Brain microvascular endothelial cell (primary cell): Measurements from ENCODE around the gene DTNB.

ENCODE experiments used
- DNase-seq: peaks from one replicate; pipeline ENCODE4 v3.0.0-alpha.2; 2020
- H3K27ac ChIP-seq: fragments of 250-450 bp; sonication (Bioruptor Pico); 2 replicates; pipeline ENCODE4 v1.5.1; 2020; ENCODE audit warnings: mild to moderate bottlenecking, moderate library complexity
- H3K27me3 ChIP-seq: fragments of 250-450 bp; sonication (Bioruptor Pico); replicated peaks from 2 replicates; pipeline ENCODE4 v1.5.1; 2020; ENCODE audit warnings: mild to moderate bottlenecking
- H3K36me3 ChIP-seq: fragments of 250-450 bp; sonication (Bioruptor Pico); replicated peaks from 2 replicates; pipeline ENCODE4 v1.5.1; 2020; ENCODE audit warnings: mild to moderate bottlenecking
- H3K4me3 ChIP-seq: 2 replicates; pipeline ENCODE4 v1.5.1; 2011; ENCODE audit warnings: low read depth, mild to moderate bottlenecking, control low read depth, low read length, moderate library complexity
- CTCF ChIP-seq: IDR thresholded peaks from 2 replicates; pipeline ENCODE4 v1.5.1; 2011; ENCODE audit warnings: low read depth, mild to moderate bottlenecking, moderate library complexity, low read length, control low read depth, inconsistent platforms; ENCODE audit errors: missing control alignments
- in situ Hi-C: cut with HindIII; loops from 2 replicates; pipeline ENCODE4 v1.10.0; 2017; ENCODE audit warnings: low sequenced_read_pairs, low pct_ligation_motif_present

Gene DTNB

DNA sequence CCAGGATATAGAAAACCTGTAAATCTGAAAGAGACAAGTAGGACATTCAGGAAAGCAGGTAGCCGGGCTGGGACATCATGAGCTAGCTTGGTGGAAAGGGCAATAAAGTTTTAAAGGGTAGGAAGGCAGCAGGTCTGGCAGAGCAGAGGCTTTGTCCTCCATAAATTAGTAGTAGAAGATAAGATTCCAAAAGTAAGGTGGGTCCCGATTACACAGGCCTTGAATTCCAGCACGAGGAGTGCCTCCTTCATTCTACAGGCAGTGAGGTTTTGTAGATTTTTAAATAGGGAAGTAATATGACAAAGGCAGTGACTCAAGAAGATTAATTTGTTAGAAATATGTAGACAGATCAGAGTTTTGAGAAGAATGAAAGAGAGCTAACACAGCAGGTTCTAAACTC, 160.7 kb downstream of the DTNB start:
- Histone ChIP-seq H3K4me3 (no peak overlapping the region), H3K27ac (no peak overlapping the region), H3K36me3 (no peaks in the 10 kb centered on the region), H3K27me3 (no peaks in the 10 kb centered on the region)
- in situ Hi-C loops = no loop called here
- no peak for TF ChIP-seq CTCF
- no peak for DNase-seq

GRCh38 chr2:25506226-25506625, 167.2 kb downstream of the DTNB start:
- Histone ChIP-seq H3K4me3 (no peak overlapping the region), H3K27me3 (no peaks in the 10 kb centered on the region), H3K27ac (no peak overlapping the region), H3K36me3 (no peaks in the 10 kb centered on the region)
- no peak for TF ChIP-seq CTCF
- DNase-seq = no peak
- in situ Hi-C loops = no loop called here

DNA sequence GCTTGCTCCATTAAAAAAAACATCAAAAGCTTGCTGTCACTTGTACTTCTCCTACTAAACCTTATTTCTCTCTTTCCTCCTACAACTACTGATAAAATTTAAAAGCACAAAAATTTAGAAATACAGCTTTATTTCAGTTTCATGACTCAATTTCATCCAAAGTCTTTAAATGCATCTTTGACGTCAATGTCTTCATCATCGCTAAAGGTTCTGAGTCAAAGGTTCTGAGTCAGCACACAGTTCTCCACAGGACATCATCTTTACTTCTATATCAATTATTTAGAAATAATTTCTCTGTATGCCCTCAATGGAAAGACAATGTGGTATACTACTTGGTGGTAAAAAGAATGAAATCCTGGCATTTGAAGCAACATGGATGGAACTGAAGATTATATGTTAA, 167.8 kb downstream of the DTNB start:
- DNase-seq = no peak
- TF ChIP-seq CTCF = no peak
- in situ Hi-C loops = no loop called here
- no peak overlapping the region for H3K27ac ChIP-seq
- no peak overlapping the region for H3K4me3 ChIP-seq
- H3K27me3 ChIP-seq = no peaks in the 10 kb centered on the region
- no peaks in the 10 kb centered on the region for H3K36me3 ChIP-seq

DNA sequence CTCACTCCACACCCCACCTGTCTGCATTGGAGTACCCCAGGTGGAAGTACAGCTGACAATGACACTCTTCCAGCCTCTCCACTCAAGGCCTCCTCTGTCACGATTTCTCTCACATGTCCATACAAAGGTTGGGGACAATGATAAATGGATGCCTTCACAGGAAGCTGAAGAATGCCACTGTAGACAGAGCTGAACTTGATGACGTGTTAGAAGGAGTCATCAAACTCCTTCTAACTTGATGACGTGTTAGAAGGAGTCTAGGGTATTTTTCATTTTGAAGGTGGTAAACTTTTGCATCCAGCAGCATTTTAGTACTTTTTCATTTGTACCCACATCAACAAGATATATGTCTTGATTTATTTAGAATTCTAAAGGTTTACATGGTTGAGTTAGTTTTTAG, 168.2 kb downstream of the DTNB start:
- H3K36me3 ChIP-seq = no peaks in the 10 kb centered on the region
- H3K4me3 ChIP-seq = no peak overlapping the region
- DNase-seq = no peak
- H3K27ac ChIP-seq = no peak overlapping the region
- H3K27me3 ChIP-seq = no peaks in the 10 kb centered on the region
- no peak for TF ChIP-seq CTCF
- in situ Hi-C loops = no loop called here

DNA sequence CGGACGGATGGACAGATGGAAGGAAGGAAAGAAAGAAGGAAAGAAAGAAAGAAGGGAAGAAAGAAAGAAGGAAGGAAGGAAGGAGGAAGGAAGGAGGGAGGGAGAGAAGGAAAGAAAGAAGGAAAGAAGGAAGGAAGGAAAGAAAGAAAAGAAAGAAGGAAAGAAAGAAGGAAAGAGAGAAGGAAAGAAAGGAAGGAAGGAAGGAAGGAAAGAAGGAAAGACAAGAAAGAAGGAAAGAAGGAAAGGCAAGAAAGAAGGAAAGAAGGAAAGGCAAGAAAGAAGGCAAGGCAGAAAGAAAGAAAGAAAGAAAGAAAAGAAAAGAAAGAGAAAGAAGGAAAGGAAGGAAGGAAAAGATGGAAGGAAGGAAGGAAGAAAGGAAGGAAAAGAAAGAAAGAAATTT, 169.1 kb downstream of the DTNB start:
- Histone ChIP-seq H3K27me3 (no peaks in the 10 kb centered on the region), H3K36me3 (no peaks in the 10 kb centered on the region), H3K27ac (no peak overlapping the region), H3K4me3 (no peak overlapping the region)
- no peak for DNase-seq
- in situ Hi-C loops = no loop called here
- TF ChIP-seq CTCF = no peak

DNA sequence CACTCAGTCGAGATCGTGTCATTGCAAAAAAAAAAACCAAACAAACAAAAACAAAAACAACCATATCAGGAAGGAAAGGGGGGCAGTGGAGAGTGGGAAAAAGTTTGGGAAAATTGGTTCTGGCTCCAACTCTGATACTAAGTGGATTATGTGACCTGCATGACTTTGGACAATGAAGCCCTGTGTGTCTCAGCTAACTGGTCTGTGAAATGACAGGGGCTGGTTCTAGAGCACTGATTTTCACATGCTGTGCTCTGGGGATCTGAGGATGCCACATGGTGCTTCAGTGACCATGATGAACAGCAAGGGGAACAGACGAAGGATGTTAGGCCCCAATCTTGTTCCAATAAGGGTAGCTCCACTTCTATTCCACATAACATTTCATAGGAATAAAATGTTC, 174.2 kb downstream of the DTNB start:
- in situ Hi-C loops = no loop called here
- H3K4me3 ChIP-seq = no peak overlapping the region
- no peak for DNase-seq
- H3K27ac ChIP-seq = no peak overlapping the region
- TF ChIP-seq CTCF = no peak
- H3K36me3 ChIP-seq = no peaks in the 10 kb centered on the region
- no peaks in the 10 kb centered on the region for H3K27me3 ChIP-seq
